ENCODE results near the gene PRSS8.

PRSS8 gene

GRCh38 chr16:31130899-31131298 is 4.6 kb downstream of the PRSS8 start:
- no peak for DNase-seq (ENCODE audit: low read depth)
- H3K4me3 ChIP-seq (ENCODE audit: low read length) = no peak overlapping the region
- TF ChIP-seq, protein P1, sequence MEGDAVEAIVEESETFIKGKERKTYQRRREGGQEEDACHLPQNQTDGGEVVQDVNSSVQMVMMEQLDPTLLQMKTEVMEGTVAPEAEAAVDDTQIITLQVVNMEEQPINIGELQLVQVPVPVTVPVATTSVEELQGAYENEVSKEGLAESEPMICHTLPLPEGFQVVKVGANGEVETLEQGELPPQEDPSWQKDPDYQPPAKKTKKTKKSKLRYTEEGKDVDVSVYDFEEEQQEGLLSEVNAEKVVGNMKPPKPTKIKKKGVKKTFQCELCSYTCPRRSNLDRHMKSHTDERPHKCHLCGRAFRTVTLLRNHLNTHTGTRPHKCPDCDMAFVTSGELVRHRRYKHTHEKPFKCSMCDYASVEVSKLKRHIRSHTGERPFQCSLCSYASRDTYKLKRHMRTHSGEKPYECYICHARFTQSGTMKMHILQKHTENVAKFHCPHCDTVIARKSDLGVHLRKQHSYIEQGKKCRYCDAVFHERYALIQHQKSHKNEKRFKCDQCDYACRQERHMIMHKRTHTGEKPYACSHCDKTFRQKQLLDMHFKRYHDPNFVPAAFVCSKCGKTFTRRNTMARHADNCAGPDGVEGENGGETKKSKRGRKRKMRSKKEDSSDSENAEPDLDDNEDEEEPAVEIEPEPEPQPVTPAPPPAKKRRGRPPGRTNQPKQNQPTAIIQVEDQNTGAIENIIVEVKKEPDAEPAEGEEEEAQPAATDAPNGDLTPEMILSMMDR (conservative IDR thresholded peaks at IDR 0.05; ENCODE audit: low read length) = no peak

GRCh38 chr16:31130336-31130891 is 5.1 kb downstream of the PRSS8 start:
- TF ChIP-seq, protein P1 (conservative IDR thresholded peaks at IDR 0.05; ENCODE audit: low read length) = no peak
- no peak for DNase-seq (ENCODE audit: low read depth)
- no peak overlapping the region for H3K4me3 ChIP-seq (ENCODE audit: low read length)

DNA sequence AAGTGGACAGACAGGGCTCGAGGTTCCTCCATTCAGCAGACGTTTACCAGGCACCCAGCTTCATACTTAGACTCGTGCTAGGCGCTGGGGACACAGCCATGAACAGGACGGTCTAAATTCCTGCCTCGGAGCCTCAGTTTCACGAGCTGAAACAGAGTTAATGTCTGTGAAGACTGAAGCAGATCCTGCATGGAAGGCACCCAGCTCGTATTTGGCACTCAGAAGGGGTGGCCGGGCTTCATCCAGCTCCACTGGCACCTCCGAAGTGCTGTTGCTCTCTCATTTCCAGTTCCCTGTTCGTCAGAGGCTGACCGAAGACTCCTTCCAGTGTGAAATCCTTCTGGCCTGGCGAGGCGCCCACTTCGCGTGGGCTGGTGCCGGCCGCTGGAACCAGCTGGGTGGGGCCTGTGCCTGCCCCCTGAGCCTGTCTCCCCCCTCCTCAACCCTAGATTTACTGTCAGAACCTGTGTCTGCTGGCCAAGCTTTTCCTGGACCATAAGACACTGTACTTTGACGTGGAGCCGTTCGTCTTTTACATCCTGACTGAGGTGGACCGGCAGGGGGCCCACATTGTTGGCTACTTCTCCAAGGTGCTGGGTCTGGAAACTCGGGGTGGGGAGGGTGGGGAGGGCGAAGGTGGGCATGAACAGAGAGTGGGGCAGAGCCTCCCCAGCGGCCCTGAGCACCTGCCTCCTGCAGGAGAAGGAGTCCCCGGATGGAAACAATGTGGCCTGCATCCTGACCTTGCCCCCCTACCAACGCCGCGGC is 5.8 kb downstream of the PRSS8 start:
- H3K4me3 ChIP-seq (ENCODE audit: low read length) = no peak overlapping the region
- TF ChIP-seq, protein P1 (conservative IDR thresholded peaks at IDR 0.05; ENCODE audit: low read length) = no peak
- no peak for DNase-seq (ENCODE audit: low read depth)

DNA sequence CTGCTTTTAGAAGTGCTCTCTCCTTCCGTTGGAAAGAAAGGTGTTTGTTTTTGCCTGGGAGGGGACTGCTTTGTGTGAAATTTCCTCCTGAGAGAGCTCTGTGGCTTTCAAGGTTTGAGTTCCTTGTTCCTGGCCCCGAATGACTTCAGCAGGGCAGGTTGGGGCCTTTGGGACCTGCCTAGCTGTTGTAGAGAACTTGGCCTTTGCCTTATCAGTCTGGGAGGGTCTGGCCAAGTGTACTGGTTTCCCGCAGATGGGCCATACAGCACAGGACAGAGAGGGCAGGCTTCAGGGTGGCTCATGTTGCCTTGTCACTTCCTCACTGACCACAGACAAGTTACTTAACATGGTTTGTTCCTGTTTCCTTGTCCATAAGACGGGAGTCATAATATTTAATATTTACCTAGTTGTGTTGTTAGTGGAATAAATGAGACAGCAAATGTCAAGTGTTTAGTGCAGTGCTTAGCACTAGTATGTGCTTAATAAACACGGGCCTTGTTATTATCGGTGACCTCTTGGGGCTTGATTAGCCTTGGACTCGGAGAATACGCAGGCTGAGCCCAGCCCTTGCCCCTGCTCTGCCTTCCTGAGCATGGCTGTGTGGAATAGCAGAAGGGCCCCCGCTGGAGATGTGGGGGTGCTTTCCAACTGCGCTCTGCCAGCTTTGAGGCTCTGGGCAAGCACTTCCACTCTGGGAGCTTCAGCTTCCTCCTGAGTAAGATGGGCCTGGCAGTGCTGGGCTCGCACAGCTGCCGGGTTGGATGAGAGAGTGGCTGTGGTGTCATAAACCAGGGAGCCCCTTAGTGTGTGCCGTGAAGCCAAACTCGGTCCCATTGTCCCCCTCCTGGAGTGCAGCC is 6.6 kb downstream of the PRSS8 start:
- no peak overlapping the region for H3K4me3 ChIP-seq (ENCODE audit: low read length)
- no peak for DNase-seq (ENCODE audit: low read depth)
- TF ChIP-seq, protein P1 (conservative IDR thresholded peaks at IDR 0.05; ENCODE audit: low read length) = no peak

DNA sequence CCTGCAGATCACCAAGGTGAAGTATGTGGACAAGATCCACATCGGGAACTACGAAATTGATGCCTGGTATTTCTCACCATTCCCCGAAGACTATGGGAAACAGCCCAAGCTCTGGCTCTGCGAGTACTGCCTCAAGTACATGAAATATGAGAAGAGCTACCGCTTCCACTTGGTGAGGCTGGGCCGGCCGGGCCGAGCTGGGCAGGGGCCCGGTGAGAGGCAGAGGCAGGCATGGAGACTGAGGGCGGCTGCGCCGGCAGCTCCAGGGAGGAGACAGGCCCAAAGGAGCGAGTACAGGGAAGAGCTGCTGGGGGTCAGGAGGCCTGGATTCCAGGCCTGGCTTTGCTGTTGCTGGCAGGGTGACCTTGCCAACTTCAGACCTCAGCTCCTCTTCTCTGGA is 8.3 kb downstream of the PRSS8 start:
- TF ChIP-seq, protein P1 (conservative IDR thresholded peaks at IDR 0.05; ENCODE audit: low read length) = no peak
- H3K4me3 ChIP-seq (ENCODE audit: low read length) = no peak overlapping the region
- DNase-seq (ENCODE audit: low read depth) = no peak

DNA sequence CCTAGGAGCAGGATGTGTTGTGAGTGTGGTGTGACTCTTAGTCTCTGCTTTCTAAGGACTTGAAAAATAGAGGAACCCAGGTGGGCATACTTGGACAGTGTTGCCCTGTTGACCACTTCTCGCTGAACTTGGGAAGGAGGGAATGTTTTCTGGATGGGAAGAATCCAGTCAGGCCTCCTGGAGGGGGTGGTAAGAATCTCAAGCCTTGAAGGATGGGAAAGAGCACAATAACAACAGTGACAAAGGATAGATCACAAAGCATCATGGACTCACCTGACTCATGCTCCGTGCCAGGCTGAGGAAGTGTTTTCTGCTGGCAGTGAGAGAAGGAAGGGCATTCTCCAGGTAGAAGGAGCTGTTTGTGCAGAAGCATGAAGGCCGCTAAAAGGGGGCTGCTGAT is 9.7 kb downstream of the PRSS8 start:
- TF ChIP-seq, protein P1 (conservative IDR thresholded peaks at IDR 0.05; ENCODE audit: low read length) = no peak
- H3K4me3 ChIP-seq (ENCODE audit: low read length) = no peak overlapping the region
- no peak for DNase-seq (ENCODE audit: low read depth)

Data from AG10803 (cell line).